CD1c-positive myeloid dendritic cell (primary cell): ENCODE measurements around the gene PIK3R2.
"Not testable (repeated sequence)": the region's sequence is repeated elsewhere in the genome, so short reads cannot be mapped to it uniquely, and the experiment has no call there.

Experiments
- DNase-seq: peaks from one replicate; pipeline ENCODE4 v3.0.0-alpha.2; 2016; ENCODE audit errors: extremely low spot score

PIK3R2 gene

DNA sequence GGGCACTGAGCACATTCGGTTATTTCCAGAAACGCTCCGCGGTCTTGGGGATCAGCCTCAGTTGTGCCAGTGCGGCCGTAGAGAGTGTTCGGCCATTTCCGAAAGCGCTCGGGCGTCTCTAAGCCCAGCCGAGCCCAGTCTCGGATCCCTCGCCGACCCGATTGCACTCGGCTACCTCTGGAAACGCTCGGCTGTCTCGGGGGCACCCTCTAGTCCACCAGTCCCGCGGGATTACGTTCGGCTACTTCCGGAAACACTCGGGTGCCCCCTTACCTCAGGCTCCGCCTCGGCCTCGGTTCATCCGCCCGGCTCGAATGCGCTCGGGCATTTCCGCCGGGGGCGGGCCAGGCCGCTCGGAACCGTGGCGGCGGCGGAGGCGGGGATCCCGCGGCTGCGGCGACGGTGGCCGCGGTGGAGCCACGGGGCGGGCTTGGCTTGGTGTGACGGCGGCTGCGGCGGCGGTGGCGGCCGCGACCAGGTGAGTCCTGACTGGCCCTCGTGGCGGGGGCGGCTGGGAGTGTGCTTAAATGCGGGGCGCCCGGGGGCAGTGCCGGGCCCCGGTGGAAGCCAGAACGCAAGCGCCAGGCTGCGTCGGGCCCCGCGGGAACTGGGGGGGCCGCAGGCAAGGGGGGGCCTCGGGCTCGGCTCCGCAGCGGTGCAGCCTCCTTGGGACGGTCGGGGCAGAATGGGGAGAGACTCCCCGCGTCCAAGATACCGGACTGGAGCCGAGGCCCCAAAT is at the start of gene PIK3R2:
PIK3R2 (plus strand) TSS at position 347 of the 739 bp plus-strand sequence. CDS start 2,717 bp downstream, outside the sequence.
- peak; percentile 100 for DNase-seq

DNA sequence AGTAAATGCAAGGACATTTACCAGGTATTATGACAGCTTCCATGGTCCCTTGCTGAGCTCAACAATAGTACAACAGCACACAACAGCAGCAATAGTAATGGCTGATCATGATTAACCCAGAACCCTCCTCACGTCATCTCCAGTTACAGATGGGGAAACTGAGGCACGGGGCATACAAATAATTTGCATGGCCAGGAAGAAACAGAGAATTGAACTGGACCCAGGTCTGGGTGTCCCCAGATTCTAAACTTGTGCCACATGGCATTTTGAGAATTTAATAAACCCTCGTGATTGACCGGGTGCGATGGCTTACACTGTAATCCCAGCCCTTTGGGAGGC is 48.2 kb upstream of the PIK3R2 start:
- no peak for DNase-seq

DNA sequence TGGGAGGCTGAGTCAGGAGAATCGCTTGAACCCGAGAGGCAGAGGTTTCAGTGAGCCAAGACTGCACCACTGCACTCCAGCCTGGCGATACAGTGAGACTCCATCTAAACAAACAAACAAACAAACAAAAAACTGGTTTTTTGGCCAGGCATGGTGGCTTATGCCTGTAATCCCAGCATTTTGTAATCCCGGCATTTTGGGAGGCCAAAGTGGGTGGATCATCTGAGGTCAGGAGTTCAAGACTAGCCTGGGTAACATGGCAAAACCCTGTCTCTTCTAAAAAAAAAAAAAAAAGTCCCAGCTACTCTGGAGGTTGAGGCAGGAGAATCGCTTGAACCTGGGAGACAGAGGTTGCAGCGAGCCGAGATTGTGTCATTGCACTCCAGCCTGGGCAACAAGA is 47.7 kb upstream of the PIK3R2 start:
- DNase-seq: not testable (repeated sequence)

GRCh38 chr19:18107235-18107634 is 45.7 kb upstream of the PIK3R2 start:
- no peak for DNase-seq

DNA sequence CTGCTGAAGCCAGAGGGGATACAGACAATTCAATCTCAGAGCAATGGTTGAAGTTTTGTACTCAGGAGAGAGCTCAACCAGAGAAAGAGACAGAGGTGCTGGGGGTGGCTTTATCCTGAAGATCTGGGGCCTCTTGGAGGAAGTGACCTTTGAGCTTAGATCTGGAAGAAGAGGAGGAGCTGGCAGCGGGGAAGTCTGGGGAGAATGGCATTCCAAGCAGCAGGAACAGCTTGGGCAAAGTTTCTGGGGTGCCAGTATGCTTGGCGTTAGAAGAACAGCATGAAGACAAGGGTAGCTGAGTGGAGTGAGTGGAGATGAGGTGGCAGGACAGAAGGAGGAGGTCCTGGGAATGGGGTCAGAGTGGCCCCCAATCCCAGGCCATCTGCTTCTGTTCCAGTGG is 44.1 kb upstream of the PIK3R2 start:
- no peak for DNase-seq

DNA sequence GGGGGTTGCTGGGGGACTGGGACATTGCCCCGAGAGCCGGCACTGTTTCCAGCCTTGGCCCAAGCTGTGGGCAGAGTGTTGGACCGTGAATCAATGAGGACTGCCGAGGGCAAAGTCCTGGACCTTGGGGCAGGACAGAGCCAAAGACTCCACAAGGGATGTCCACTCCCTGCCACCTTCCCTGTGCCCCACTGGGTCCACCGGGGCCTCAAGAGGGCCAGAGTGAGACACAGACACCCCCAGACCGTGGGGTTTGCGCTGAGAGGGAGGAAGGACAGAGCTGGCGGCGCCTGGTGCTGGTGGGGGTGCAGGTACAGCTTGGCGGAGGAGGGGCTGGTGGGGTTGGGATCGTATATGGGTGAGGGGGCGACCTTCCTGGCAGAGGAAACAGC is 43.6 kb upstream of the PIK3R2 start:
- no peak for DNase-seq

GRCh38 chr19:18109733-18110608 is 43.0 kb upstream of the PIK3R2 start:
- peak; percentile 66 for DNase-seq

DNA sequence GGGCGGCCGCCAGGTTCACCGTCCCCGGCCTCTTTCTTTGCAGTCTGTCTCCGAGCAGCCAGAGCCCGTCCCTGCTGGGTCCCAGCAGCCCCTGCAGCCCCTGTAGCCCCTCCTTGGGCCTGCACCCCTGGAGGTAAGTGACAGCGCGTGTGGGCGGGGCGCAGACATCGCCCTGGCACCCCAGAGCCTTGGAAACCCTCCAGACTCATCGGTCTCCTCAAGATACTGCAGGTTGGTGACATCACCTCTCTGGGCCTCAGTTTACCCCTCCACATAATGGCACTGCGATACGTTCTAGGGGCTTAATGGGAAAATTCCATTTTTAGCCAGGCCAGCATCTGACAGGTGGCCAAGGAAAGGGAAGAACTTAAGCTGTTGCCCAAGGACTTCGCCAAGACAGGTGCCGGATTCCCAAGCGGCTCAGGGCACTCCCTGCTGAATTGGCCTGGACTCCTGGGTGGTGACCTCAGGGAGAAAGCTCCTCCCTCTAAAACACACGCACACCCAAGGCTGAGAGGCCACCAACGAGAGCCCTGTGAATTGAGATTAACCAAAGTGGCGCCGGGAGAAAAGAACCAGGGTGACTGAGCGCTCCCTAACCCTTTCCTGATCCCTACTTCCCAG is 42.2 kb upstream of the PIK3R2 start:
- no peak for DNase-seq

DNA sequence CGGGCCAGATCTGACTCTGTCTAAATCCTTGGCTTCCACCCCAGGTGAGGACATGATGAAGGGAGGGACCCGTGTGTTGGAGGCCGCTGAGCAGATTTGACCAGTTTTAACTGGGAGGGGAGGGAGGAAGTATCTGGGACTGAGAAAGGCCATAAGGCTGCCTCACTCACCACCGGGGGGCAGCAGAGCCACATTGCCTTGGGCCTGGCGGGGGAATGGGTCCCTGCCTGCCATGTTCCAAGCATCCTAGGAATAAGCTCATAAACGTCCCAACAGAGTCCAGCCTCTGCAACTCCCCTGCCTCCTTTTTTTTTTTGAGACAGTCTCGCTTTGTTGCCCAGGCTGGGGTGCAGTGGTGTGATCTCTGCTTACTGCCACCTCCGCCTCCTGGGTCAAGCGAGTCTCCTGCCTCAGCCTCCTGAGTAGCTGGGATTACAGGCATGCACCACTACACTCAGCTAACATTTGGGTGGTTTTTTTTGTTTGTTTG is 39.9 kb upstream of the PIK3R2 start:
- DNase-seq: peak; percentile 87

- no peak for DNase-seq
Observed at GRCh38 chr19:18113827-18114226, 39.1 kb upstream of the PIK3R2 start.

GRCh38 chr19:18114483-18114882 is 38.5 kb upstream of the PIK3R2 start:
- no peak for DNase-seq

GRCh38 chr19:18117364-18117691 is 35.6 kb upstream of the PIK3R2 start:
- no peak for DNase-seq

DNA sequence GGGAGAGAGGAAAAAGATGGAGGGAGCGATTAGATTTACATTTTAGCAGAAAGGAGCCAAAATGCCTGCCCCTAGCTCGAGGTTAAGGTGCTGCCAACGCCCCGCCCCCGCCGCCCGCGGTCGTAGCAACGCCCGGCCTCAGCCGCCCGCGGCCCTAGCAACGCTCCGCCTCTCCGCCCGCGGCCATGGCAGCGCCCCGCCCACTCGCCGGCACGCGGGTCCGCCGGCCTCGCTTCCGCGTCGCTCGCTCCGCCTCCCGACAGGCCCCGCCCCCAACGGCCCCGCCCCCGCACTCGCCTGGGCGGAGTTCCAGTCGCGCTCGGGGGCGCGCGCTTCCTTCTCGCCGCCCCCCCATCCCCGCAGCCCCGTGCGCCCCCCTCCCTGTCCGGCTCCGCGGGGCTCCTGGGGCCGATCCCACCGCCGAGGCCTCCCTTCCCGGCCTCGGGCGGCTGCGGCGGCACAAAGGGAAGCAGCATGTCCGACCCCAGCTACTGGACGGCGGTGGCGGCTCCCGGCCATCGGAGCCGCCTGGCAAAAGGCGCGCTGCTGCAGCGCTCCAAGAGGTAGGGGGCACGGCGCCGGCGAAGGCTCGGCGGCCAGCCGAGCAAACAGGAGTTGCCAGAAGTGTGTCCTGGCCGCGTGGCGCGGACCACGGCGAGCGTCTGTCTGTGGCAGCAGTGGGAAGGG is 35.1 kb upstream of the PIK3R2 start:
- DNase-seq: peak; percentile 97

- no peak for DNase-seq
Observed at GRCh38 chr19:18118420-18119012, 34.4 kb upstream of the PIK3R2 start.

- DNase-seq: peak; percentile 23
Observed at GRCh38 chr19:18119013-18119716, 33.8 kb upstream of the PIK3R2 start.

GRCh38 chr19:18119717-18120105 is 33.3 kb upstream of the PIK3R2 start:
- DNase-seq: no peak

GRCh38 chr19:18120127-18120526 is 32.8 kb upstream of the PIK3R2 start:
- no peak for DNase-seq

DNA sequence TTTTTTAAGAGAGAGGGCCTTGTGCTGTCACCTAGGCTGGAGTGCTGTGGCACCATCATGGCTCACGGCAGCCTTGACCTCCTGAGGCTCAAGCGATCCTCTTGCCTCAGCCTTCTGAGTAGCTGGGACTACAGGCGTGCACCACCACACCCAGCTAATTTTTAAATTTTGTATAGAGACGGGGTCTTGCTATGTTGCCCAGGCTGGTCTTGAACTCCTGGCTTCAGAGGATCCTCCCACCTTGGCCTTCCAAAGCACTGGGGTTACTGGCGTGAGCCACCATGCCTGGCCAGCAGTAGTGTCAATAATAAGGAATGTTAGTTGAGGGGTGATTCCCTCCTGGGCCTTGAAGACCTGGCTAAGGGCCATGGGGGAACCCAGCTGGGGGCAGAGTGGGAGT is 31.8 kb upstream of the PIK3R2 start:
- DNase-seq: no peak

DNA sequence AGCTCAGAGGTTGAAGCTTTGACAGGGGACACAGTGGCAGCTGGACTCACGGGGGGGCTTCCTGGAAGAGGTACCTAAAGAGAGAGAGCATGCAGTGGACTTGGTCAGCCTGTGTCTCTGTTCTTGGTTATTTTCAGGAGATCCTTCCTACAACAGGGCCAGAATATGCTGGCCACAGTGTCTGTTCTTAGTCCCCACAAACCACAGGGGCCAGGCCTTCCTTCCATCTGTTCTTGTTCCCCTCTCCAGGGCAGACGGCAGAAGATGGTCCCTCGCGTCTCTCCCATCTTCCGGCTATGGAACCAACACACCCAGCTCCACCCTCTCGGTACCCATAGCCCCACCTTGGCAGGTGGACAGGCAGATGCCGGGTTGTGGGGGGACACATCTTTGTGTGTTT is 30.5 kb upstream of the PIK3R2 start:
- no peak for DNase-seq

DNA sequence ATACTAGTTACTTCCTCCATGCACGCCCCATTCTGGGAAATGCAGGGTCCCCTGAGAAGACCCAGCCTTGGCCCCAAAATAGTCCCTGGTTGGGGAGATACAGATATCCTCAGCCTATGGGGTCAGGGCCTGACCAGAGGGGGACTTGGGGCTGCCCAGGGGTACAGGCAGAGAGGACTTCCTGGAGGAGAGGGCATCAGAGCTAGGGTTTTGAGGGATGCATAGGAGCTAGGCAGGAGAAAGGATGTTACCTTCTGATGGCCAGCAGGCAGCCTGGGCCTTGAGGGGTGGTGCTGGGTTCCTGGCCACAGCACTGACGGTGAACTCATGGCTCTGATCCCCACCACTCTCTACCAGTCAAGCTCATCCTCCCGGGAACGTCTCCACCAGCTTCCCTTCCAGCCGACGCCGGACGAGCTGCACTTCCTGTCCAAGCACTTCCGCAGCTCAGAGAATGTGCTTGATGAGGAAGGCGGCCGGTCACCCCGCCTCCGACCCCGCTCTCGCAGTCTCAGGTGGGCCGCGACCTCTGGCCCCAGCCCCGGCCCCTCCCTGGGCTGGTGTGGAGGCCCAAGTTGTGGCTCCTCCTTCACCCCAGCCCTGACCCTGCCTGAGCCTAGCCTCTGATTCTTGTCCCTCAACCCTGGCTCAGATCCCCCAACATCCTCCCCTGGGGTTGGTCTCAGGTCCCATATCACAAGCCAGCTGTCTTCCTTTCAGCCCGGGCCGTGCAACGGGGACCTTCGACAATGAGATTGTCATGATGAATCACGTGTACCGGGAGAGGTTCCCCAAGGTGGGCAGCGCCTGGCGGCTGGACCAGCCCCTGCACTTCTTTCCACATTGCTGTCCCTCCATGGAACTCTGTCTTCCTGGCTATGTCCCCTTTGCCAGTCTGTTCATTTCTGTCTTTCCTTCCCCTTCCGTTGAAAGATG is 29.8 kb upstream of the PIK3R2 start:
- DNase-seq: no peak
